HG03378 (cell line): ENCODE data around the gene SUGP2.
A peak's percentile ranks its signal among the peaks of the same experiment; 100 is the strongest.
"Not testable (repeated sequence)": the region's sequence is repeated elsewhere in the genome, so short reads cannot be mapped to it uniquely, and the experiment has no call there.

ENCODE experiments used
- ATAC-seq: cut with Tn5 transposase; IDR thresholded peaks from one replicate; pipeline ENCODE4 v1.9.1; 2021; ENCODE audit warnings: mild to moderate bottlenecking, moderate library complexity; ENCODE audit not compliant: unreplicated experiment

Gene SUGP2

GRCh38 chr19:19034204-19034624, 897 bp upstream of the SUGP2 start:
- peak; percentile 47 for ATAC-seq

GRCh38 chr19:19033176-19033425, 216 bp downstream of the SUGP2 start:
- ATAC-seq = peak; percentile 19

DNA sequence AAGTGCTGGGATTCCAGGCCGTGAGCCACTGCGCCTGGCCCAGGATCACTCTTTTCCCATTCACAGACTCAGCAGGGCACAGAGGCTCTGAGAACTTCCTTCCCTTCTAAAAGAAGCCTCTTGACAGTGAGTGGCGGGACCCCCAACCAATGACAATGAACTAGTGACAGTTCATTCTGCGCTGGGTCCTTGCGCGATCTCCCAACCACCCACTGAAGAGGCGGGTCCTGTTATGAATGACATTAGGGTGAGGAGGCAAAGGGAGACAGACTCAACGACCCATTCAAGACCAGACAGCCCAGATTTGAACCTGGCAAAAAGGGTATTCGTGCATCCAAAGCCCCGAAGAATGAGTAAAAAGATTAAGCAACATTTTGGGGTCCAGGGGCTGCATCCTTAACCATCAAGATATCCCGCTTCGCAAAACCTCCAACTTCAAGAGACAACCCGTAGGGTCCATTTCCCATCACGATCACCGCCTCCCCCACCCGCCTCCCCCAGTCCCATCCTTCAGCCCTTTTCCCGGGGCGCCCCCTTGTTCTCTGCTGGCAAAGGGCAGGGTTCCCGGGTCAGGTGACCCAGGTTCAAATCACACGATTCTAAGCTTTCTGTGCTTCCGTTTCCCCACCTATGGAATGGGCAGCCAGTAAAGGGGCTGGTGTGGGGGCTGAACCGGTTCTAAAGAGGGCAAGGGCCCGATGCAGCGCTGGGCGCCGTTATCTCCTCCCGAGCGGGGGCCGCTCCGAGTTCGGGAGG, 719 bp downstream of the SUGP2 start:
- ATAC-seq = no peak

DNA sequence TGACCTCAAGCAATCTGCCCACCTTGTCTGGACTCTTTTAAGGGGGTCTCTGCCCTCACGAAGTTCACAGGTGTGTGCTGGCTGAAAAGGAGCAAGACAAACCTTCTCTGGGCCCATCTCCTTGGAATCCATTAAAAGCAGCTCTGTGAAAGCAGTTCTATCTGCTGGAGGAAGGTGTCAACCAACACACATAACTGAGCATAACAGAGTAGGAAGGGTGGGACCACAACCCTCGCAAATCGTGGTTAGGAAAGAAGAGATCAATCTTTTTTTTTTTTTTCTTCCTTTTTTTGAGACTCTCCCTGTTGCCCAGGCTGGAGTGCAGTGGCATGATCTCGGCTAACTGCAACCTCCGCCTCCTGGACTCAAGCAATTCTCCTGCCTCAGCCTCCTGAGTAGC, 1.4 kb downstream of the SUGP2 start:
- no peak for ATAC-seq

GRCh38 chr19:19028526-19028925, 4.8 kb downstream of the SUGP2 start:
- ATAC-seq = no peak

DNA sequence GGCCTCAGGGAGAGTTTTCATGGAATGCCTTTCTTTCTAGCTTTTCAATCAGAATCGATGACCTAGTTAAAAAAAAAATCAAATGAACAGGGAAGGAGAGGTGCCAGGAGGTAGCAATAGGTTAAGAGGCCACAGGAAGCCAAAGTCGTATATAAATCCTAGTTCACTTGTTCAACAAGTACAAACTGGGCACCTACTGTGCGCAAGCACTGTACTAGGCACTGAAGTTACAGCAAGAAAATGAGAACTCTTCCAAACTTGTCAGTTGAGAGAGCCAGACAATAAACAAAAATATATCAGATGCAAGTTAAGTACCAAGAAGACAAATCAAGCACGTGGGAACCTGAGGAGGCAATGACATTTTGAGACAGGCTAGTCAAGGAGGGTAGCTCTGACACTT, 6.1 kb downstream of the SUGP2 start:
- no peak for ATAC-seq

DNA sequence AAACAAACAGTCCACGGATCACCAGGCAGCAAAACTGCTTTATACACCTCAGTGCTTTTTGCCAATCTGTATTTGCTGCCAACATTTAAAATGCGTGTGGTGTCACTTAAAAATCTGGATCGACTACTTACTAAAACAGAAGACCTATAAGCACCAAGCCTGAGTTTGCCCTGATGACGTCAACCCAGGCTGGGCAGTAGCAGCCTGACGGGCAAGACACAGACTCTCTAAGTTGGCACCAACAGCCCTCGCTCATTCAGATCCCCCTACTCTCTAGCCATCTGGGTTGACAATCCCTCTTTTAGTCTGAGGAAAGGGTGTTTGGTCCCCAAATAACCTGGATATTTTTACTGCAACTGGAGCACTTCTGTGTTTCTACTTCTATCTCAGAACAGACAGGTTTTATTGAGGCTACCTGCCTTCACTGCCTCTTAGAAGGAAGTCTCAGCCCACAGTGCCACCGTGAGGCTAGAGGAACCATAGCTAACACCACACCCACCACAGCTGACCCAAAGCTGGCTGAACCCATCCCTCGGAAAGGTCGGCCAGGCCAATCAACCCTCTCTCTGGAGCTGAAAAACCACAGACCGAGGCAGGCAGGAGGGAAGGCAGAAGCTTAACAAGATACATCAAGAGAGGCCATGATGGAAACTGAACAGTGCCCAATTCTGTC, 6.9 kb downstream of the SUGP2 start:
- ATAC-seq = no peak

- ATAC-seq = no peak
Measured at GRCh38 chr19:19025861-19026260, 7.5 kb downstream of the SUGP2 start.

- not testable (repeated sequence) for ATAC-seq
Measured at GRCh38 chr19:19023376-19023775, 9.9 kb downstream of the SUGP2 start.

DNA sequence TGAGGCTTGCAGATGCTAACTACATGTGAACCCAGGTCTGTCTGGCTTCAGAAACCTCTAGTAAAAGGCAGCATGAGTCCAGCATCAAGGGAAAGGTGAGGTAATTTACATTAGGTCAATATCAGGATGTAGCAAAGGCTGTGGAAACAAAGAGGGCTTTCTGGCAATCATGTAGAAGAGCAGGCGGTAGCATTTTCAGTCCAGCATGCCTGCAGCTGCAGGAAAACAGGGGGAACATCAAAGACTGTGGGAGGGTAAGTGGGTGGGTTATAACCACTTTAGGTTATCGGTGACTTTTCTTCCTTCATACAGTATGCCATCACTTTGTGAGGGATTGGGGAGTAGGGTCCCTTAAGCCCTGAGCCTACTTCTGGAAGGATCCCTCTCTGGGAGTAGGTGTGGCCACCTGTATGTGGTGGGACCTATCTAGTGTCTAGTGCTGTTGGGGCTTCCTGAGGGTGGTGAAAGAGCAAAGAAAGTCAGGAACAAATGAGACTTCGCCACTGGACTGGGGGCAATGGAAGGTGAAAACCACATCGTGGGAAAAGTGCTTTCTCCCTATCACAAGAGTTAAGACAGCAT, 10.8 kb downstream of the SUGP2 start:
- no peak for ATAC-seq

DNA sequence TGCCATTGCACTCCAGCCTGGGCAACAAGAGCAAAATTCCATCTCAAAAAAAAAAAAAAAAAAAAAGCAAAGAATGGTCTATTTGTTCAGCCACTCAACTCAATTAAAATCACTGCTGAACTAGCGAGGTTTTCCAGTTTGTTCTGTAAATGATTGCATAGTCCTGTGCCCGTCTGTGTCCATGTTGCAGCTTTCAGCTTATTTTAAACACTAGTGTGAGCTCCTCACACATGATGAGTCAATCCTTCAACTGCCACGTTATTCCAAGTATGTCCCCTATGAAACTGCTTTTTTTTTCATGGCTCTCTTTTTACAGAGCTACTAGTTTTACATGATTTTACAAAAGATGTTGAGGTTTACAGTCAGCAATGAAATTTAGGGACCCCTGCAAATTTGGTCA, 12.2 kb downstream of the SUGP2 start:
- ATAC-seq = no peak

- no peak for ATAC-seq
Measured at GRCh38 chr19:19010551-19010950, 22.8 kb downstream of the SUGP2 start.

GRCh38 chr19:19009951-19010350, 23.4 kb downstream of the SUGP2 start:
- ATAC-seq = no peak

DNA sequence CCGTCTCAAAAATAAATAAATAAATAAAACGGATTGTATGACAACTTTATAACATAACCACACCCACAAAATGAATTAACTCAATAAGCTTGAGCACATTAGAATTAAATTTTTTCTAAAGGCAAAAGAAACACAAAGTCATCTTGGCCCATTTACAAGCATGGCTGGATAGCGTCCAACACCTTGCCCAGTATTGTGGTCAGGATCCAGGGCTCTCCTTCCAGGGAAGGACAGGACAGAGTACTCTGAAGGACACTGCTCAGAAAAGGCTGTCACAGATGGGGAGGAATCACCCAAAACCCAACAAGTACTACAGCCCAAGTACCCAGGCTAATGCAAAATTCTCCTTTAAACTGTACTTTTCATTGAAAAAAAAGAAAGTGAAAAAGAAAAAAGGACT, 27.1 kb downstream of the SUGP2 start:
- ATAC-seq = no peak

DNA sequence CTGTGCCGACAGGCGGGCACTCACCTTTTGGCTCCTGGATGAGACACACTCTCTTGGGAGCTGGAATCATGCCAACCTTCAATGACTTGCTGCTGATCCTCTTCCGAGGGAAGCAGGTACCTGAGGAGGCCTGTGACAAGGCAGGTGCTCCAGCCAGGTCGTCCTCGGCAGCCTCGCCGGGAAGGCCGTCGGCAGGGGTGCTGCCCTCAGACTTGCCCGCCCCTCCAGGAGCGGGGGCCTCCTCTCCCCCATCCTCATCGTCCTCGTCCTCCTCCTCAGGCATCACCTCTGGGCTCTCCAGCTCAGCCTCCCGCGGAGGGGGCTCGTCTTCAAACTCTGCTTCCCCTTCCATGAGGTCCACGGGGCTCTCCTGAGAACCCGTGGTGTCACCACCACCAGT, 29.2 kb downstream of the SUGP2 start:
- no peak for ATAC-seq

GRCh38 chr19:18999896-19000620, 33.3 kb downstream of the SUGP2 start:
- ATAC-seq = no peak

DNA sequence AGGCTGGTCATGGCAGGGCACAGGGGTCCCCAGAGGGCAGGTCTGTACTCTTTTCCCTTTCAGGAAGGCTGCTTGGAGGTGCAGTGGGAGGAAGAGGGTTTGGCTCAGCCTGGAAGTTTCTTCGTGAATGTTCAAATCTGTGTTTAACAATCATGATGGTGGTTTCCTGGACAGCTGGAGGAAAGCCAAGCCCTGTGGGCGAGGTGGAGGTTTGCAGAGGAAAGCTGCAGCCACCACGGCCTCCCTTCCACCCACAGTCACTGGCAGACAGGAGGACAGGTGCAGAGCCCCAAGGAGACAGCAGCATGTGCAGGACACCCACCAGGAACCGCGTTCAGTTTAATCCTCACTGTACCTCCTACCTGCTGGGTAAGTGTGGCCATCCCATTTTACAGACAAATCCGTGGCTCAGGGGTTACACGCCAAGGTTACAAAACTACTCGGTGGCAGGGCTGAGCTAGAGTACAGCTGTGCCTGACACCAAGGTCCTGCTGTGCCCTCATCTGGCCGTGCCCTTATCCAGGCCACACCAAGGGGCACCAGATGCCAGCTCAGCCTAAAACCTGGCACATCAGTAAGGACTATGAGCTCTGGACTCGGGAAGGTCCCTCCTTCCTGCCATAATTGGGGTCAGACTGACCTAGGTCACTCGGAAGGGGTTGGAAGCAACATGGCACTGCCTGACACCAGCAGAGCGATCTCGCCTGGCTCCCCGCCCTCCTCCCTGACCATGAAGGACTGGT, 34.1 kb downstream of the SUGP2 start:
- no peak for ATAC-seq

DNA sequence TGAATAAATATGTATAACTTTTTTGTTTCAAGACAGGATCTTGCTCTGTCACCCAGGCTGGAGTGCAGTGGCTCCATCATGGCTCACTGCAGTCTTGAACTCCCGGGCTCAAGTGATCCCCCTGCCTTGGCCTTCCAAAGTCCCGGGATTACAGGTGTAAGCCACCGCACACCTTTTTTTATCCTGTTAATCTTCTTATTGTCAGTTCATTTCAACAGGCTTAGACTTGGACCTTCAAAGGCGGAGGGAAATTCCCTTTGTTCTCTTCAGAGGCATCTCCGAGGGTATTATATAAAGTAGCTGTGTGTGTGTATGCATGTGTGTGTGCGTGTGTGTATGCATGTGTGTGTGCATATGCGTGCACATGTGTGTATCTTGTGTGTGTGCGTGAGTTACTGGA, 35.0 kb downstream of the SUGP2 start:
- ATAC-seq = no peak

DNA sequence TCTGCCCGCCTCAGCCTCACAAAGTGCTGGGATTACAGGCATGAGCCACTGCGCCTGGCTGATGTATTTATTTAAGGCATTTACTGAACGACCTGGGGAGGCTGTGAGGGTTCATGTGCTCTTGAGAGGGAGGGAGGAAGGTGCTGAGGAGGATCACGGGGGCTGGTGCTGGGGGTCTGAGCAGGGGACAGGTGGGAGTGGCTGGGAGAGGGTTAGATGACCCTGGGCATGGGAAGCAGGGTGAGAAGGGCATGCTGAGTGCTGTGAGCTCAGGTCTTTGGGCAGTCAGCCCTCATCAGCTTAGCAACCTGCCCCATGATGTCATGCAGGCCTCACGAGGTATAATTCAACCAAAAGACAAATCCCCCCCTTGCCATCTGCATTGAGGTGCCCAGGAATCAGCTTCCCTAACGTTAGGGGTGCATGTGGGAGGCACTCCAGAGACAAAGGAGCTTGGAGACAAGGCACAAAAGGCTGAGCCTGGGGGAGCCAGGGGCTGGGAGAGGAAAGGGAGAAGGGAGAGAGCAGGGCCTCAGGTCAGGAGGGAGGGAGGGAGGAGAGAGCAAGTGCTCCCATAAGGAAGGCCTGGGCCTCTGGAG, 36.4 kb downstream of the SUGP2 start:
- ATAC-seq = no peak

DNA sequence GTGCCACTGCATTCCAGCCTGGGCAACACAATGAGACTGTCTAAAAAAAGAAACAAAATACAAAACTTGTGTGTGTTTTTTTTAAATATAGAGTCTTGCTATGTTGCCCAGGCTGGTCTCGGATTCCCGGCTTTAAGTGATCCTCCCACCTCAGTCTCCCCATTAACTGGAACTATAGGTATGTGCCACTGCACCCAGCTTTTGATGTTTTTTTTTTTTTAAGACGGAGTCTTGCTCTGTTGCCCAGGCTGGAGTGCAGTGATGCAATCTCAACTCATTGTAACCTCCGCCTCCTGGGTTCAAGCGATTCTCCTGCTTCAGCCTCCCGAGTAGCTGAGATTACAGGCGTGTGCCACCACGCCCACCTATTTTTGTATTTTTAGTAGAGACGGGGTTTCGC, 37.0 kb downstream of the SUGP2 start:
- ATAC-seq = no peak

DNA sequence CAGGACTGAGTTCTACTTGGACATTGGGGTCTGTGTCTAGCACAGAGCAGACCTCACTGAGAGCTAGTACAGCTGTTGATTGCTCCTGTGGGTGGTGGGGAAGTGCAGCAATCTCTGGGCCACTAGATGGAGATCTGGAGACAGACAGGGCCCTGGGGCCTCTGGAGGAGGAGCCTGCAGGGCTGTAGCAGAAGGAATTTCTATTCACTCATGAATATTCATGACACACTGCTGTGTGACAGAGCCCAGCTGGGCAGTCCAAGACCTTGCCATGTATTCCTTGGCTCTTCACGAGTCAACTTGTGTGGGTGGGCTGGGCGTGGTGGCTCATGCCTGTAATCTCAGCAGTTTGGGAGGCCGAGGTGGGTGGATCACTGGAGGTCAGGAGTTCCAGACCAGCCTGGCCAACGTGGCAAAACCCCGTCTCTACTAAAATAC, 37.5 kb downstream of the SUGP2 start:
- ATAC-seq = no peak
